ENCODE results near the gene CERK.

- TF ChIP-seq GATA2 (IDR thresholded peaks at IDR 0.05; ENCODE audit: low read depth, low read length): no peak
- TF ChIP-seq GATA3 (IDR thresholded peaks at IDR 0.05; ENCODE audit: low read depth, low read length): no peak
Measured at GRCh38 chr22:46707827-46708570, 30.1 kb downstream of the CERK start.
